HepG2 (cell line): ENCODE measurements around the gene NRL. TPM values are rescaled to one million over a fixed set of nuclear protein-coding genes. Genes with fewer than 3 reads are reported as not detected.

Experiments used
- AGO2 ChIP-seq: fragments of 200-400 bp; formaldehyde crosslinking; optimal IDR thresholded peaks from 2 replicates; pipeline ENCODE3; 2017; ENCODE audit warnings: mild to moderate bottlenecking, low read depth, low read length, moderate library complexity
- DMTF1 ChIP-seq: sonication (generic); formaldehyde crosslinking; IDR thresholded peaks from 2 replicates; pipeline ENCODE4 v1.4.0; 2020; ENCODE audit warnings: mild to moderate bottlenecking, missing genetic modification reagents
- KDM6A ChIP-seq: IDR thresholded peaks from 2 replicates; pipeline ENCODE4 v1.6.1; 2016; ENCODE audit warnings: low read depth
- KLF13 ChIP-seq: sonication (generic); formaldehyde crosslinking; IDR thresholded peaks from 2 replicates; pipeline ENCODE4 v1.4.0; 2020; ENCODE audit warnings: mild to moderate bottlenecking, missing genetic modification reagents
- PAWR ChIP-seq: sonication (generic); formaldehyde crosslinking; IDR thresholded peaks from 2 replicates; pipeline ENCODE4 v1.4.0; 2020; ENCODE audit warnings: missing genetic modification reagents, mild to moderate bottlenecking, borderline replicate concordance
- POLR2A ChIP-seq, 2 experiments: IDR thresholded peaks; 2 replicates each; pipeline ENCODE4 v1.6.1; 2011; ENCODE audit warnings: low read depth in 2 of 2, low read length in 2 of 2, mild to moderate bottlenecking in 1 of 2, moderate library complexity in 1 of 2; ENCODE audit not compliant: insufficient read depth in 1 of 2
- RBM22 ChIP-seq: fragments of 200-400 bp; formaldehyde crosslinking; optimal IDR thresholded peaks from 2 replicates; pipeline ENCODE3; 2017; ENCODE audit warnings: mild to moderate bottlenecking, low read length, moderate library complexity
- ZBTB25 ChIP-seq: IDR thresholded peaks from 2 replicates; pipeline ENCODE4 v1.6.1; 2018; ENCODE audit warnings: missing genetic modification reagents
- ZNF10 ChIP-seq: sonication (generic); formaldehyde crosslinking; IDR thresholded peaks from 2 replicates; pipeline ENCODE4 v1.4.0; 2020; ENCODE audit warnings: mild to moderate bottlenecking, low read depth, missing genetic modification reagents, borderline replicate concordance
- ZNF234 ChIP-seq: sonication (generic); formaldehyde crosslinking; conservative IDR thresholded peaks from 2 replicates; pipeline ENCODE4 v1.5.1; 2020; ENCODE audit warnings: mild to moderate bottlenecking, missing genetic modification reagents
- ZNF274 ChIP-seq: sonication (generic); formaldehyde crosslinking; IDR thresholded peaks from 2 replicates; pipeline ENCODE4 v1.5.1; 2020; ENCODE audit warnings: mild to moderate bottlenecking, missing genetic modification reagents
- ZNF354B ChIP-seq: sonication (generic); formaldehyde crosslinking; IDR thresholded peaks from 2 replicates; pipeline ENCODE4 v1.8.0; 2022; ENCODE audit warnings: mild to moderate bottlenecking, missing genetic modification reagents
- polyA plus RNA-seq, 8 experiments: library from polyadenylated mRNA; depleted of rRNA in 3 of 8; stranded (reverse) in 7 of 8; unstranded in 1 of 8; fragments of >200 nt; fragmentation: Illumina TruSeq in 4 of 8; extraction: Trizol in 4 of 8; gene quantifications; 2 replicates each; pipeline versions ENCODE4 v1.2.1 to v1.2.3, GENCODE V29; 2011 to 2016; ENCODE audit warnings: low read depth in 4 of 8, missing spikeins in 1 of 8, mixed read lengths in 1 of 8; ENCODE audit not compliant: insufficient read depth in 1 of 8
- total RNA-seq, 5 experiments: library from RNA; depleted of rRNA; stranded (reverse); fragments of >200 nt; fragmentation: Illumina TruSeq; extraction: Trizol; gene quantifications; 2 replicates each; pipeline ENCODE4 v1.2.3, GENCODE V29; 2016; ENCODE audit warnings: low read depth in 1 of 5
- TF ChIP-seq, protein P1 (sequence below): sonication (generic); formaldehyde crosslinking; IDR thresholded peaks from 2 replicates; pipeline ENCODE4 v1.4.0; 2020; ENCODE audit warnings: mild to moderate bottlenecking, missing genetic modification reagents

The NRL gene
- total and polyA plus RNA-seq, 2 of the 13 experiments (the other 11 are each of a cell fraction or from before 2014, with no cell fraction given) = 2.5 to 4.7 TPM

GRCh38 chr14:24122898-24123297 is 8.1 kb upstream of the NRL start (continued):
- peak; percentile 72 for TF ChIP-seq RBM22
- no peak for TF ChIP-seq ZNF354B (CRISPR knock-in tag)
- TF ChIP-seq ZNF10 (CRISPR knock-in tag) = 0 out of 2 replicates have a peak, but pooled peaks have one; percentile 25
- 0 out of 2 replicates have a peak, but pooled peaks have one; percentile 26 for TF ChIP-seq KLF13 (CRISPR knock-in tag)
- no peak for TF ChIP-seq DMTF1
- peak; percentile 37 for TF ChIP-seq AGO2
- TF ChIP-seq, protein P1, sequence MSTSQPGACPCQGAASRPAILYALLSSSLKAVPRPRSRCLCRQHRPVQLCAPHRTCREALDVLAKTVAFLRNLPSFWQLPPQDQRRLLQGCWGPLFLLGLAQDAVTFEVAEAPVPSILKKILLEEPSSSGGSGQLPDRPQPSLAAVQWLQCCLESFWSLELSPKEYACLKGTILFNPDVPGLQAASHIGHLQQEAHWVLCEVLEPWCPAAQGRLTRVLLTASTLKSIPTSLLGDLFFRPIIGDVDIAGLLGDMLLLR (CRISPR knock-in tag) = 0 out of 2 replicates have a peak, but pooled peaks have one; percentile 33
- no peak for TF ChIP-seq KDM6A (CRISPR knock-in tag)
- no peak for TF ChIP-seq ZNF274 (CRISPR knock-in tag)
- TF ChIP-seq ZBTB25 = no peak
- peak in 1 of 2 experiments; percentile 34; a peak in 2 of 4 replicates for TF ChIP-seq POLR2A (IDR thresholded peaks at IDR 0.05; ENCODE audit: insufficient read depth in 1 of 2, low read depth in 2 of 2, low read length in 2 of 2)
- no peak for TF ChIP-seq PAWR (CRISPR knock-in tag)
- TF ChIP-seq ZNF234 (CRISPR knock-in tag) = no peak
